A549 (cell line): ENCODE results near the gene GLB1L. TPM values are rescaled to one million over a fixed set of nuclear protein-coding genes. Genes with fewer than 3 reads are reported as not detected.

Source experiments
- ATAC-seq, 2 experiments: fragments of 200-7000 bp in 1 of 2; fragments of >200 bp in 1 of 2; cut with Nextera tagmentation in 1 of 2; cut with Tn5 transposase in 1 of 2; 3 replicates each; pipeline versions ENCODE4 v1.8.0 to v1.9.1; 2018 to 2020; ENCODE audit warnings: mild to moderate bottlenecking in 1 of 2, moderate library complexity in 1 of 2
- CTCF ChIA-PET: fragments of 300-600 bp; sonication (Branson Sonifier 250); formaldehyde crosslinking; extraction: SDS; loops from one replicate; lab custom pipeline; 2021; ENCODE audit warnings: antibody characterized with exemption, inconsistent platforms; lab: Yijun Ruan, JAX
- POLR2A ChIA-PET: fragments of 350-600 bp; formaldehyde crosslinking; extraction: SDS; loops from one replicate; lab custom pipeline; 2021; ENCODE audit warnings: antibody characterized with exemption, inconsistent platforms; lab: Yijun Ruan, JAX
- DNase-seq, 2 experiments: peaks; one replicate each; pipeline versions ENCODE4 v3.0.0 to v3.0.0-alpha.2; 2011 to 2016; ENCODE audit warnings: low read depth in 1 of 2, low spot score in 1 of 2
- FAIRE-seq: peaks from 2 replicates; lab custom pipeline; 2011; peaks lifted over from hg19 to GRCh38; lab: Jason Lieb, UNC
- H3K27ac ChIP-seq, 2 experiments: fragments of >200 bp; sonication (Bioruptor Twin); formaldehyde crosslinking; 3 replicates each; pipeline ENCODE4 v1.5.1; 2016 to 2017
- H3K4me1 ChIP-seq: fragments of >200 bp; sonication (Bioruptor Twin); formaldehyde crosslinking; 3 replicates; pipeline ENCODE4 v1.6.1; 2016
- H3K4me2 ChIP-seq: fragments of >200 bp; sonication (Bioruptor Twin); formaldehyde crosslinking; 3 replicates; pipeline ENCODE4 v1.6.1; 2016
- H3K4me3 ChIP-seq: fragments of >200 bp; sonication (Bioruptor Twin); formaldehyde crosslinking; 3 replicates; pipeline ENCODE4 v1.5.1; 2016
- H3K9me3 ChIP-seq: fragments of >200 bp; sonication (Bioruptor Twin); formaldehyde crosslinking; 3 replicates; pipeline ENCODE4 v1.6.1; 2016
- CBX2 ChIP-seq: fragments of 200-600 bp; sonication (generic); IDR thresholded peaks from 2 replicates; pipeline ENCODE4 v1.6.1; 2016; ENCODE audit warnings: low read depth, mild to moderate bottlenecking, borderline replicate concordance
- CEBPB ChIP-seq, 2 experiments: fragments of >200 bp in 1 of 2; sonication (Bioruptor Twin) in 1 of 2; formaldehyde crosslinking in 1 of 2; IDR thresholded peaks; 2 replicates each; pipeline ENCODE4 v1.6.1; 2012 to 2016
- CHD2 ChIP-seq: fragments of 150-350 bp; IDR thresholded peaks from 2 replicates; pipeline ENCODE4 v1.6.1; 2014; ENCODE audit warnings: low read length; ENCODE audit not compliant: partially characterized antibody
- EHF ChIP-seq: fragments of 250-450 bp; sonication (Bioruptor Pico); IDR thresholded peaks from 2 replicates; pipeline ENCODE4 v1.5.0; 2020; ENCODE audit warnings: mild to moderate bottlenecking
- EP300 ChIP-seq, 2 experiments: fragments of >200 bp; sonication (Bioruptor Twin); formaldehyde crosslinking; IDR thresholded peaks; 2 replicates in 1 of 2; 3 replicates in 1 of 2; pipeline ENCODE4 v1.6.1; 2016 to 2017
- FOSB ChIP-seq: fragments of 250-450 bp; sonication (Bioruptor Pico); IDR thresholded peaks from 2 replicates; pipeline ENCODE4 v1.5.0; 2020; ENCODE audit warnings: mild to moderate bottlenecking, moderate library complexity
- HOXA7 ChIP-seq: fragments of 250-450 bp; sonication (Bioruptor Pico); IDR thresholded peaks from 2 replicates; pipeline ENCODE4 v1.5.0; 2020; ENCODE audit warnings: mild to moderate bottlenecking, moderate library complexity
- JUN ChIP-seq, 2 experiments: fragments of >200 bp; sonication (Bioruptor Twin); formaldehyde crosslinking; IDR thresholded peaks; 2 replicates in 1 of 2; 3 replicates in 1 of 2; pipeline ENCODE4 v1.6.1; 2016 to 2017
- JUNB ChIP-seq: fragments of >200 bp; sonication (Bioruptor Twin); formaldehyde crosslinking; IDR thresholded peaks from 2 replicates; pipeline ENCODE4 v1.6.1; 2016
- MAFK ChIP-seq: fragments of 450-650 bp; IDR thresholded peaks from 2 replicates; pipeline ENCODE4 v1.6.1; 2014; ENCODE audit not compliant: partially characterized antibody
- MAZ ChIP-seq: fragments of 150-350 bp; IDR thresholded peaks from 2 replicates; pipeline ENCODE4 v1.6.1; 2014; ENCODE audit warnings: antibody characterized with exemption, low read depth, low read length, borderline replicate concordance
- NFE2L2 ChIP-seq: fragments of 150-350 bp; conservative IDR thresholded peaks from 2 replicates; pipeline ENCODE4 v1.6.1; 2014; ENCODE audit warnings: low read length
- NPAS2 ChIP-seq: fragments of 250-450 bp; sonication (Bioruptor Pico); IDR thresholded peaks from 2 replicates; pipeline ENCODE4 v1.8.0; 2022; ENCODE audit warnings: mild to moderate bottlenecking, moderate library complexity, borderline replicate concordance
- NR3C1 ChIP-seq: fragments of >200 bp; sonication (Bioruptor Twin); formaldehyde crosslinking; IDR thresholded peaks from 3 replicates; pipeline ENCODE4 v1.6.1; 2017
- PHF8 ChIP-seq: fragments of 200-600 bp; sonication (generic); IDR thresholded peaks from 2 replicates; pipeline ENCODE4 v1.6.1; 2016; ENCODE audit warnings: low read depth, mild to moderate bottlenecking, antibody characterized with exemption, moderate library complexity, borderline replicate concordance
- POLR2A ChIP-seq: IDR thresholded peaks from 2 replicates; pipeline ENCODE4 v1.6.1; 2012; ENCODE audit warnings: mild to moderate bottlenecking, low read length
- RAD21 ChIP-seq, 2 experiments: fragments of >200 bp in 1 of 2; sonication (Bioruptor Twin) in 1 of 2; formaldehyde crosslinking in 1 of 2; IDR thresholded peaks in 1 of 2; conservative IDR thresholded peaks in 1 of 2; 2 replicates in 1 of 2; 3 replicates in 1 of 2; pipeline ENCODE4 v1.6.1; 2012 to 2018; ENCODE audit warnings: inconsistent platforms in 1 of 2
- RCOR1 ChIP-seq: fragments of 150-350 bp; IDR thresholded peaks from 2 replicates; pipeline ENCODE4 v1.6.1; 2014; ENCODE audit warnings: antibody characterized with exemption, low read length, low read depth
- TP53 ChIP-seq: fragments of 250-450 bp; sonication (Bioruptor Pico); IDR thresholded peaks from 2 replicates; pipeline ENCODE4 v1.5.0; 2021; ENCODE audit warnings: mild to moderate bottlenecking, moderate library complexity
- ZFP36 ChIP-seq: fragments of 450-650 bp; IDR thresholded peaks from 2 replicates; pipeline ENCODE4 v1.6.1; 2014; ENCODE audit warnings: borderline replicate concordance; ENCODE audit not compliant: partially characterized antibody
- ZNF302 ChIP-seq: fragments of 250-450 bp; sonication (Bioruptor Pico); IDR thresholded peaks from 2 replicates; pipeline ENCODE4 v1.9.0; 2021; ENCODE audit warnings: inconsistent platforms, mild to moderate bottlenecking, moderate library complexity
- WGBS: methylation state at CpG from one replicate; pipeline ENCODE4 v1.1.6; 2017; ENCODE audit errors: missing lambda C conversion rate; 5-methylcytosine and 5-hydroxymethylcytosine counted together
- polyA plus RNA-seq, 4 experiments: library from polyadenylated mRNA; depleted of rRNA in 3 of 4; stranded (reverse); fragments of >200 nt; fragmentation: RNase III in 1 of 4; extraction: RNeasy Plus Mini Kit Qiagen cat#74134 plus additional on column Dnase treatment in 1 of 4; gene quantifications; 2 replicates in 3 of 4; 3 replicates in 1 of 4; pipeline ENCODE4 v1.2.3, GENCODE V29; 2011 to 2017
- TF ChIP-seq, protein P1 (sequence below): fragments of 250-450 bp; sonication (Bioruptor Pico); IDR thresholded peaks from 2 replicates; pipeline ENCODE4 v1.5.0; 2020; ENCODE audit warnings: low read depth, mild to moderate bottlenecking, moderate library complexity
- TF ChIP-seq, protein P2 (sequence below): IDR thresholded peaks from 2 replicates; pipeline ENCODE4 v1.6.1; 2012
- TF ChIP-seq, protein P3 (sequence below): fragments of >200 bp; sonication (Bioruptor Twin); formaldehyde crosslinking; IDR thresholded peaks from 3 replicates; pipeline ENCODE4 v1.6.1; 2016
- TF ChIP-seq, protein P4 (sequence below): fragments of 150-350 bp; IDR thresholded peaks from 2 replicates; pipeline ENCODE4 v1.6.1; 2014; ENCODE audit warnings: low read depth, mild to moderate bottlenecking, low read length
- TF ChIP-seq, protein P5 (sequence below): IDR thresholded peaks from 2 replicates; pipeline ENCODE4 v1.6.1; 2012; ENCODE audit warnings: low read depth, borderline replicate concordance
- TF ChIP-seq, protein P6 (sequence below): fragments of 450-650 bp; IDR thresholded peaks from 2 replicates; pipeline ENCODE4 v1.6.1; 2014; ENCODE audit warnings: antibody characterized with exemption
- TF ChIP-seq, protein P7 (sequence below): fragments of >200 bp; sonication (Bioruptor Twin); formaldehyde crosslinking; IDR thresholded peaks from 3 replicates; pipeline ENCODE4 v1.5.1; 2016

GLB1L gene
- polyA plus RNA-seq, 2 of the 4 experiments (the other 2 are of a cell fraction) = 5.9 to 8.7 TPM

DNA sequence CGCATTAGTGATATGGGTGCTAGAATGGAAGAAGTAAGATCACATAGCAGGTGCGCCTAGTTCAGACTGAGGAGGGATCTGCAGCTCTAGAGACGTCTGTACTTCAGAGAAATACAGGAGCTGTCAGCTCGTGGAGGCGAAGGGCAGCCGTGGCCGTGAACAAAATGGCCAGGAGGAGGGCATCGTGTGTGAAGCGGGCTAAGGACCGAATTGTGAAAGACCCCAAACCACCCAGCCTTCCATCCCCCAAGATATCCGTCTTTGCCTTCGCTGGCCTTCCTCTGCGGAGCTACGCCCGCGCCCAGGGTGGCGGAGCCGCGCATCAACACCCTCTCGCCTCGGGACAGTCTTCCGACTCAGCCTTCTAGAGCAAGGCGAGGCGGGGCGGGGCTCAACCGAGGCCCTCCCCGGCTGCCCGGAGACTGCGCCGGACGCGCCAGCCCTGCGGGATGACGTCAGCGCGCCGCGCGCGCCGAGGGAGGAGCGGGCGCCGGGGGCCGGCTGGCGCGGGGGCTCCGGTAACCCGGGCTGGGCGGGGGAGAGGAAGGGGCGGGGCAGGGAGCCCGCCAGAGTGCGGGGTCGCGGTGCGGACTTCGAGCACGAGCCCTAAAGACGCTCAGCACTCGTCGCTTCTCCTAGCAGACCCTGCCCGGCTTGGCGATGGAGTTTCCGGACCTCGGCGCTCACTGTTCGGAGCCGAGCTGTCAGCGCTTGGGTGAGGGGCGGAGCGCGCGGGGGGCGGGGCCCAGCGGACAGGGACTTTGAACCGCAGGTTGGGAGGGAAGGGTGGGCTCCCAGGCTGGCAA lies 38.7 kb downstream of the GLB1L start, which contains the start of gene ZFAND2B (continued):
- peak; percentile 87 to 95 for TF ChIP-seq JUN (IDR thresholded peaks at IDR 0.05)
- TF ChIP-seq ZFP36 = no peak
- TF ChIP-seq, protein P1, sequence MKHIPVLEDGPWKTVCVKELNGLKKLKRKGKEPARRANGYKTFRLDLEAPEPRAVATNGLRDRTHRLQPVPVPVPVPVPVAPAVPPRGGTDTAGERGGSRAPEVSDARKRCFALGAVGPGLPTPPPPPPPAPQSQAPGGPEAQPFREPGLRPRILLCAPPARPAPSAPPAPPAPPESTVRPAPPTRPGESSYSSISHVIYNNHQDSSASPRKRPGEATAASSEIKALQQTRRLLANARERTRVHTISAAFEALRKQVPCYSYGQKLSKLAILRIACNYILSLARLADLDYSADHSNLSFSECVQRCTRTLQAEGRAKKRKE (CRISPR knock-in tag) = peak; percentile 64; the same call in 1 of the 2 replicates
- TF ChIP-seq, protein P2, sequence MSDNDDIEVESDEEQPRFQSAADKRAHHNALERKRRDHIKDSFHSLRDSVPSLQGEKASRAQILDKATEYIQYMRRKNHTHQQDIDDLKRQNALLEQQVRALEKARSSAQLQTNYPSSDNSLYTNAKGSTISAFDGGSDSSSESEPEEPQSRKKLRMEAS = peak; percentile 57; the same call in 1 of the 2 replicates
- peak; percentile 75; the same call in 1 of the 2 replicates for TF ChIP-seq PHF8
- TF ChIP-seq CBX2 = no peak
- no peak for TF ChIP-seq ZNF302 (CRISPR knock-in tag)
- TF ChIP-seq JUNB = no peak
- TF ChIP-seq NR3C1 = no peak
- TF ChIP-seq, protein P3, sequence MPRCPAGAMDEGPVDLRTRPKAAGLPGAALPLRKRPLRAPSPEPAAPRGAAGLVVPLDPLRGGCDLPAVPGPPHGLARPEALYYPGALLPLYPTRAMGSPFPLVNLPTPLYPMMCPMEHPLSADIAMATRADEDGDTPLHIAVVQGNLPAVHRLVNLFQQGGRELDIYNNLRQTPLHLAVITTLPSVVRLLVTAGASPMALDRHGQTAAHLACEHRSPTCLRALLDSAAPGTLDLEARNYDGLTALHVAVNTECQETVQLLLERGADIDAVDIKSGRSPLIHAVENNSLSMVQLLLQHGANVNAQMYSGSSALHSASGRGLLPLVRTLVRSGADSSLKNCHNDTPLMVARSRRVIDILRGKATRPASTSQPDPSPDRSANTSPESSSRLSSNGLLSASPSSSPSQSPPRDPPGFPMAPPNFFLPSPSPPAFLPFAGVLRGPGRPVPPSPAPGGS = peak; percentile 72
- TF ChIP-seq NPAS2 = no peak
- TF ChIP-seq, protein P4, sequence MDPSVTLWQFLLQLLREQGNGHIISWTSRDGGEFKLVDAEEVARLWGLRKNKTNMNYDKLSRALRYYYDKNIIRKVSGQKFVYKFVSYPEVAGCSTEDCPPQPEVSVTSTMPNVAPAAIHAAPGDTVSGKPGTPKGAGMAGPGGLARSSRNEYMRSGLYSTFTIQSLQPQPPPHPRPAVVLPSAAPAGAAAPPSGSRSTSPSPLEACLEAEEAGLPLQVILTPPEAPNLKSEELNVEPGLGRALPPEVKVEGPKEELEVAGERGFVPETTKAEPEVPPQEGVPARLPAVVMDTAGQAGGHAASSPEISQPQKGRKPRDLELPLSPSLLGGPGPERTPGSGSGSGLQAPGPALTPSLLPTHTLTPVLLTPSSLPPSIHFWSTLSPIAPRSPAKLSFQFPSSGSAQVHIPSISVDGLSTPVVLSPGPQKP = no peak
- TF ChIP-seq MAZ = peak; percentile 61; the same call in 1 of the 2 replicates
- peak; percentile 96 for TF ChIP-seq POLR2A
- TF ChIP-seq CHD2 = no peak
- TF ChIP-seq, protein P5, sequence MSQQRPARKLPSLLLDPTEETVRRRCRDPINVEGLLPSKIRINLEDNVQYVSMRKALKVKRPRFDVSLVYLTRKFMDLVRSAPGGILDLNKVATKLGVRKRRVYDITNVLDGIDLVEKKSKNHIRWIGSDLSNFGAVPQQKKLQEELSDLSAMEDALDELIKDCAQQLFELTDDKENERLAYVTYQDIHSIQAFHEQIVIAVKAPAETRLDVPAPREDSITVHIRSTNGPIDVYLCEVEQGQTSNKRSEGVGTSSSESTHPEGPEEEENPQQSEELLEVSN = peak; percentile 63; the same call in 1 of the 2 replicates
- no peak for TF ChIP-seq FOSB

DNA sequence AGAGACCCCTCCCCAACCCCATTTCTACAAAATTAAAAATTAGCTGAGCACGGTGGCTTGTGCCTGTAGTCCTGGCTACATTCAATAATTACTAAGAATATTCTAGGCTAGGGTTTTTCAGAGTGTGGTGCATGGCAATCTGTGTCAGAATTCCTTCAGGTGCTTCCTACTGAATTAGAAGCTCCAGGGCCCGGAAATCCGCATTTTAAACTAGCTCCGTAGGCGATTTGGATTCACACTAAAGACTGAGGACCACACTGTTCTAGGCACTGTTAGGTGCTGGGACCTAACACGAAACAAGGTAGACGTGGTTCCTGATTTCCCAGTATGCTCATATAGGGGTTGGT lies 39.3 kb downstream of the GLB1L start:
- TF ChIP-seq EP300 (IDR thresholded peaks at IDR 0.05) (no peak), HOXA7 (no peak), RAD21 (conservative IDR thresholded peaks at IDR 0.05 in 1 of 2, IDR thresholded peaks at IDR 0.05 in 1 of 2) (no peak), NR3C1 (no peak), CBX2 (no peak), EHF (no peak), MAZ (no peak), NFE2L2 (no peak), CEBPB (IDR thresholded peaks at IDR 0.05) (no peak), MAFK (no peak), RCOR1 (no peak), TP53 (CRISPR knock-in tag) (no peak)
- TF ChIP-seq, protein P6, sequence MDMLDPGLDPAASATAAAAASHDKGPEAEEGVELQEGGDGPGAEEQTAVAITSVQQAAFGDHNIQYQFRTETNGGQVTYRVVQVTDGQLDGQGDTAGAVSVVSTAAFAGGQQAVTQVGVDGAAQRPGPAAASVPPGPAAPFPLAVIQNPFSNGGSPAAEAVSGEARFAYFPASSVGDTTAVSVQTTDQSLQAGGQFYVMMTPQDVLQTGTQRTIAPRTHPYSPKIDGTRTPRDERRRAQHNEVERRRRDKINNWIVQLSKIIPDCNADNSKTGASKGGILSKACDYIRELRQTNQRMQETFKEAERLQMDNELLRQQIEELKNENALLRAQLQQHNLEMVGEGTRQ = no peak
- TF ChIP-seq, protein P1 (CRISPR knock-in tag) = no peak
- TF ChIP-seq, protein P7, sequence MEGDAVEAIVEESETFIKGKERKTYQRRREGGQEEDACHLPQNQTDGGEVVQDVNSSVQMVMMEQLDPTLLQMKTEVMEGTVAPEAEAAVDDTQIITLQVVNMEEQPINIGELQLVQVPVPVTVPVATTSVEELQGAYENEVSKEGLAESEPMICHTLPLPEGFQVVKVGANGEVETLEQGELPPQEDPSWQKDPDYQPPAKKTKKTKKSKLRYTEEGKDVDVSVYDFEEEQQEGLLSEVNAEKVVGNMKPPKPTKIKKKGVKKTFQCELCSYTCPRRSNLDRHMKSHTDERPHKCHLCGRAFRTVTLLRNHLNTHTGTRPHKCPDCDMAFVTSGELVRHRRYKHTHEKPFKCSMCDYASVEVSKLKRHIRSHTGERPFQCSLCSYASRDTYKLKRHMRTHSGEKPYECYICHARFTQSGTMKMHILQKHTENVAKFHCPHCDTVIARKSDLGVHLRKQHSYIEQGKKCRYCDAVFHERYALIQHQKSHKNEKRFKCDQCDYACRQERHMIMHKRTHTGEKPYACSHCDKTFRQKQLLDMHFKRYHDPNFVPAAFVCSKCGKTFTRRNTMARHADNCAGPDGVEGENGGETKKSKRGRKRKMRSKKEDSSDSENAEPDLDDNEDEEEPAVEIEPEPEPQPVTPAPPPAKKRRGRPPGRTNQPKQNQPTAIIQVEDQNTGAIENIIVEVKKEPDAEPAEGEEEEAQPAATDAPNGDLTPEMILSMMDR = no peak
- ATAC-seq (no peak), FAIRE-seq (no peak), DNase-seq (no peak)
- Histone ChIP-seq H3K4me3 (peak overlapping the region; percentile 53), H3K4me2 (peak overlapping the region; percentile 85), H3K4me1 (peaks cover 16% of the 10 kb centered on the region), H3K27ac (peak overlapping the region; percentile 95 to 98), H3K9me3 (peaks cover 3% of the 10 kb centered on the region; the same call in 1 of the 3 replicates)
- ChIA-PET CTCF (interaction anchor here (0.6 to 3.2 kb wide), 14 partner anchors 9 to 330 kb away, joined by 3 to 20 read pairs (median 4); partner anchors contain the start of gene NHEJ1), POLR2A (interaction anchor here (0.7 to 3.9 kb wide), 9 partner anchors 10 to 148 kb away, joined by 3 to 25 read pairs (median 6); partner anchors contain the start of genes ABCB6, CNPPD1, DNAJB2 and GLB1L)
- WGBS = 15% methylated on average over 7 of the region's 7 CpGs
